ENCODE measurements around the gene KPNA3. TPM values are rescaled to one million over a fixed set of nuclear protein-coding genes. Genes with fewer than 3 reads are reported as not detected.

The KPNA3 gene
- total and polyA plus RNA-seq, 2 experiments from 2014 or later, result 30.5 to 55.7 TPM

- H3K27me3 ChIP-seq (ENCODE audit: insufficient read depth), result no peaks in the 10 kb centered on the region
- no peak overlapping the region for H2AFZ ChIP-seq
- no peak overlapping the region for H3K4me3 ChIP-seq
- Mint-ChIP-seq H3K4me1 (peaks cover 34% of the 10 kb centered on the region), H3K4me3 (no peak overlapping the region), H3K27me3 (ENCODE audit: insufficient read depth, low read depth, poor library complexity) (no peaks in the 10 kb centered on the region), H3K36me3 (ENCODE audit: low read depth) (peaks cover 55% of the 10 kb centered on the region), H3K9me3 (no peaks in the 10 kb centered on the region), H3K27ac (0 out of 2 replicates have a peak overlapping the region, but pooled peaks have one; percentile 46)
- no peaks in the 10 kb centered on the region for H3K9me2 ChIP-seq (ENCODE audit: insufficient read depth)
- DNase-seq (ENCODE audit: low spot score) (no peak), ATAC-seq (no peak)
- no peaks in the 10 kb centered on the region; the same call in 1 of the 2 replicates for H4K20me1 ChIP-seq (replicated peaks; ENCODE audit: insufficient read depth)
- peaks cover 21% of the 10 kb centered on the region for H3K36me3 ChIP-seq (ENCODE audit: insufficient read depth)
- H3K79me2 ChIP-seq (replicated peaks; ENCODE audit: insufficient read depth), result no peaks in the 10 kb centered on the region
- H3K4me1 ChIP-seq (ENCODE audit: insufficient read depth), result peaks cover 18% of the 10 kb centered on the region
- no peak for TF ChIP-seq EZH2 (IDR thresholded peaks at IDR 0.05; ENCODE audit: low read depth, unreplicated experiment)
- TF ChIP-seq, protein P1, sequence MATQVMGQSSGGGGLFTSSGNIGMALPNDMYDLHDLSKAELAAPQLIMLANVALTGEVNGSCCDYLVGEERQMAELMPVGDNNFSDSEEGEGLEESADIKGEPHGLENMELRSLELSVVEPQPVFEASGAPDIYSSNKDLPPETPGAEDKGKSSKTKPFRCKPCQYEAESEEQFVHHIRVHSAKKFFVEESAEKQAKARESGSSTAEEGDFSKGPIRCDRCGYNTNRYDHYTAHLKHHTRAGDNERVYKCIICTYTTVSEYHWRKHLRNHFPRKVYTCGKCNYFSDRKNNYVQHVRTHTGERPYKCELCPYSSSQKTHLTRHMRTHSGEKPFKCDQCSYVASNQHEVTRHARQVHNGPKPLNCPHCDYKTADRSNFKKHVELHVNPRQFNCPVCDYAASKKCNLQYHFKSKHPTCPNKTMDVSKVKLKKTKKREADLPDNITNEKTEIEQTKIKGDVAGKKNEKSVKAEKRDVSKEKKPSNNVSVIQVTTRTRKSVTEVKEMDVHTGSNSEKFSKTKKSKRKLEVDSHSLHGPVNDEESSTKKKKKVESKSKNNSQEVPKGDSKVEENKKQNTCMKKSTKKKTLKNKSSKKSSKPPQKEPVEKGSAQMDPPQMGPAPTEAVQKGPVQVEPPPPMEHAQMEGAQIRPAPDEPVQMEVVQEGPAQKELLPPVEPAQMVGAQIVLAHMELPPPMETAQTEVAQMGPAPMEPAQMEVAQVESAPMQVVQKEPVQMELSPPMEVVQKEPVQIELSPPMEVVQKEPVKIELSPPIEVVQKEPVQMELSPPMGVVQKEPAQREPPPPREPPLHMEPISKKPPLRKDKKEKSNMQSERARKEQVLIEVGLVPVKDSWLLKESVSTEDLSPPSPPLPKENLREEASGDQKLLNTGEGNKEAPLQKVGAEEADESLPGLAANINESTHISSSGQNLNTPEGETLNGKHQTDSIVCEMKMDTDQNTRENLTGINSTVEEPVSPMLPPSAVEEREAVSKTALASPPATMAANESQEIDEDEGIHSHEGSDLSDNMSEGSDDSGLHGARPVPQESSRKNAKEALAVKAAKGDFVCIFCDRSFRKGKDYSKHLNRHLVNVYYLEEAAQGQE (IDR thresholded peaks at IDR 0.05; ENCODE audit: unreplicated experiment), result no peak
- TF ChIP-seq NANOG (IDR thresholded peaks at IDR 0.05; ENCODE audit: borderline replicate concordance), result no peak
- TF ChIP-seq CTCF (conservative IDR thresholded peaks at IDR 0.05; ENCODE audit: low read depth in 2 of 2), result no peak
- TF ChIP-seq ZNF331 (CRISPR knock-in tag; IDR thresholded peaks at IDR 0.05; ENCODE audit: low read depth), result no peak
- TF ChIP-seq JUNB (IDR thresholded peaks at IDR 0.05; ENCODE audit: unreplicated experiment), result no peak
- TF ChIP-seq STAT1 (IDR thresholded peaks at IDR 0.05; ENCODE audit: unreplicated experiment), result no peak
- TF ChIP-seq ZNF462 (CRISPR knock-in tag; IDR thresholded peaks at IDR 0.05), result no peak
- TF ChIP-seq CREB1 (CRISPR knock-in tag; IDR thresholded peaks at IDR 0.05; ENCODE audit: low read depth), result no peak
- no peak for TF ChIP-seq EZH2phosphoT487 (IDR thresholded peaks at IDR 0.05; ENCODE audit: unreplicated experiment)
- no peak for TF ChIP-seq ZNF114 (CRISPR knock-in tag; IDR thresholded peaks at IDR 0.05)
- no peak for TF ChIP-seq POLR2AphosphoS5 (IDR thresholded peaks at IDR 0.05; ENCODE audit: low read depth)
- TF ChIP-seq, protein P2, sequence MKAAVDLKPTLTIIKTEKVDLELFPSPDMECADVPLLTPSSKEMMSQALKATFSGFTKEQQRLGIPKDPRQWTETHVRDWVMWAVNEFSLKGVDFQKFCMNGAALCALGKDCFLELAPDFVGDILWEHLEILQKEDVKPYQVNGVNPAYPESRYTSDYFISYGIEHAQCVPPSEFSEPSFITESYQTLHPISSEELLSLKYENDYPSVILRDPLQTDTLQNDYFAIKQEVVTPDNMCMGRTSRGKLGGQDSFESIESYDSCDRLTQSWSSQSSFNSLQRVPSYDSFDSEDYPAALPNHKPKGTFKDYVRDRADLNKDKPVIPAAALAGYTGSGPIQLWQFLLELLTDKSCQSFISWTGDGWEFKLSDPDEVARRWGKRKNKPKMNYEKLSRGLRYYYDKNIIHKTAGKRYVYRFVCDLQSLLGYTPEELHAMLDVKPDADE (IDR thresholded peaks at IDR 0.05), result no peak
- H3F3A ChIP-seq (replicated peaks; ENCODE audit: low read depth), result no peaks in the 10 kb centered on the region
- H3K4me2 ChIP-seq, result no peak overlapping the region
- H3K27ac ChIP-seq (ENCODE audit: low read depth), result 0 out of 2 replicates have a peak overlapping the region, but pooled peaks have one; percentile 45
Measured at GRCh38 chr13:49701491-49701890, 91.0 kb downstream of the KPNA3 start.

Measured in GM23338 (cell line).